ENCODE measurements around the gene SOX13. TPM values are rescaled to one million over a fixed set of nuclear protein-coding genes. Genes with fewer than 3 reads are reported as not detected.

Gene SOX13
- polyA plus RNA-seq, 3 donors: 11.2 to 32.3 (median 18.6) TPM

DNA sequence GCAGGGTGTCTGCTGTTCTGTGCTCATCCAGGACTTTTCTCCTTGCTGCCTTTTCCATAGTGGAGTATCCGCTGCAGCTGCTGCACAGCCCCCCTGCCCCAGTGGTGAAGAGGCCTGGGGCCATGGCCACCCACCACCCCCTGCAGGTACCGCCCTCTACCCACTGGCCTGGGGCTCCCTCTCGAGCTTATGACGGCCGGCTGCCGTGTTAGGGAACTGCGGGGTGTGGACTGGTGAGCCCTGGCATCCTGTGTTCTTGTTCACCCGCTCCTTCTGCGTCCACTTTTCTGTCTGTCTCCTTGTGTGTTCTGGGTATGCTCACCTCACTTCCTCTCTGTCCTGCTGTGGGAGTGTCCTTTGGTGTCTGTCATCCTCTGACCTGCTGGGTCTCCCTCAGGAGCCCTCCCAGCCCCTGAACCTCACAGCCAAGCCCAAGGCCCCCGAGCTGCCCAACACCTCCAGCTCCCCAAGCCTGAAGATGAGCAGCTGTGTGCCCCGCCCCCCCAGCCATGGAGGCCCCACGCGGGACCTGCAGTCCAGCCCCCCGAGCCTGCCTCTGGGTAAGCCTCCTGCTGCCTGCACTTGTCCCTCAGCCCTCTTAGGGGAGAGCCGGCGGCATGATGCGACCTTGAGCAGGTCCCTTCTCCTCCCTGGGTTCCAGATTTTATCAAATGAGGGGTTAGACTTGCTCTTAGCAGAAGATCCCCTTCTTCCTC is 49.1 kb downstream of the SOX13 start:
- 88 to 95% (median 93%) methylated on average over 17 of the region's 17 CpGs for WGBS, 3 donors
- H3K27ac ChIP-seq (ENCODE audit: low read depth, low read length): no peak overlapping the region

DNA sequence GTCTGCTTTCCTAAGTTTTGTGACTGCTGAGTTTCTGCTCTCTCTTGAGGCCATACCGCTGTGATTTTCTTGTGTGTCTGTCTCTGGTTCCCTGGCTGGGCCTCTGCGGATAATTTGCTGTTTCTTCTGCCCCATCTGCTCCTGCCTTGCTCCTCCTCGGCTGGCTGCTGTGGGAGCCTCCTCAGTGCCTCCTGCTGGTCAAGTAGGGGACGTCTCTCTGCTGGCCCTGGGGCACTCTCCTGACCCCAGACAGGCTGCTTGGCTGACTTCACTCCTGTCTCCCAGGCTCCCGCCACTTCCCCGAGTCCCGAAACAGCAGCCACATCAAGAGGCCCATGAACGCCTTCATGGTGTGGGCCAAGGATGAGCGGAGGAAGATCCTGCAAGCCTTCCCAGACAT is 50.5 kb downstream of the SOX13 start:
- H3K27ac ChIP-seq (ENCODE audit: low read depth, low read length): no peak overlapping the region
- WGBS, 3 donors: 74 to 79% (median 75%) methylated on average over 9 of the region's 9 CpGs

DNA sequence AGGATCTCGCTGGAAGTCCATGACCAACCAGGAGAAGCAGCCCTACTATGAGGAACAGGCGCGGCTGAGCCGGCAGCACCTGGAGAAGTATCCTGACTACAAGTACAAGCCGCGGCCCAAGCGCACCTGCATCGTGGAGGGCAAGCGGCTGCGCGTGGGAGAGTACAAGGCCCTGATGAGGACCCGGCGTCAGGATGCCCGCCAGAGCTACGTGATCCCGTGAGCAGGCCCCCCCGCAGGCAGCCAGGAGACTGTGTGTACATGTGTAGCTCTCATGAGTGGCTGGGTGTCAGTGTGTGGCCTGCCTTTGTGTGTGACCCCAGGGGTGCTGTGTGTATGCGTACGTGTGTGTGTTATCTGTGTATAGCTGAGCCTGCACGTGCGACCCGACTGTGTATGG is 51.7 kb downstream of the SOX13 start:
- no peak overlapping the region for H3K27ac ChIP-seq (ENCODE audit: low read depth, low read length)
- whole genome bisulfite sequencing, 3 donors: 94% methylated on average over 22 of the region's 22 CpGs

DNA sequence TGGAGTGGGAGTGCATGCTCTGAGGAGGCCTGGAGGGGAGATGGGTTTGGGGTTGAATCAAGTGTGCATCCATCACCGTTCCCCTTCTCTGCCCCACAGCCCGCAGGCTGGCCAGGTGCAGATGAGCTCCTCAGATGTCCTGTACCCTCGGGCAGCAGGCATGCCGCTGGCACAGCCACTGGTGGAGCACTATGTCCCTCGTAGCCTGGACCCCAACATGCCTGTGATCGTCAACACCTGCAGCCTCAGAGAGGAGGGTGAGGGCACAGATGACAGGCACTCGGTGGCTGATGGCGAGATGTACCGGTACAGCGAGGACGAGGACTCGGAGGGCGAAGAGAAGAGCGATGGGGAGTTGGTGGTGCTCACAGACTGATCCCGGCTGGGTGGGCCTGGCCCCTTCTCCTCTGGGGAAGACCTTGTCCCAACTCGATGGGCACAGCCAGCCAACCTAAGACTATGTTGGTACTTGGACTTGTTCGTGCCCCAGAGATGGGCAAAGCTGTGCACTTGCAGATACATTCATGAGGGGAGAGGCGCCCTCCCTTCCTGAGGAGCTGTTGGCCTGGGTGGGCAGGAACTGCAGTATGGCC is 52.9 kb downstream of the SOX13 start:
- H3K27ac ChIP-seq (ENCODE audit: low read depth, low read length): no peak overlapping the region
- WGBS, 3 donors: 89 to 94% (median 92%) methylated on average over 18 of the region's 18 CpGs

DNA sequence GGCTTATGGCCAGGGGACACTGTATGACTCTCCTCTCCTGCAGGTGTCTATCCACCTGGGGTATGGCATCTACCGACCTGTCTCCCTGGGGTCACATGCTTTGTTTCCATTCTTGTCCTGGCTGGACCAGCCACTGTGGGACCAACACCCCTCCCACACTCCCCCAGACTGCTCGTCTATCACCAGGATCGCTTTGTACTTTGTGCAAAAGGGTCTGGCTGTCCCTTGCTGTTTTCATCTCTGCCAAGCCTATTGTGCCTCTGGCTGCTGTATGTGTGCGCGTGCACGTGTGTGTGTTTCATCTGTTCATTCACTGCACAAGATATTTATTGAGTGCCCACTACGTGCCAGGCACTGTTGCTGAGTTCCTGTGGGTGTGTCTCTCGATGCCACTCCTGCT is 53.5 kb downstream of the SOX13 start:
- WGBS, 3 donors: 76 to 80% (median 79%) methylated on average over 8 of the region's 8 CpGs
- no peak overlapping the region for H3K27ac ChIP-seq (ENCODE audit: low read depth, low read length)

DNA sequence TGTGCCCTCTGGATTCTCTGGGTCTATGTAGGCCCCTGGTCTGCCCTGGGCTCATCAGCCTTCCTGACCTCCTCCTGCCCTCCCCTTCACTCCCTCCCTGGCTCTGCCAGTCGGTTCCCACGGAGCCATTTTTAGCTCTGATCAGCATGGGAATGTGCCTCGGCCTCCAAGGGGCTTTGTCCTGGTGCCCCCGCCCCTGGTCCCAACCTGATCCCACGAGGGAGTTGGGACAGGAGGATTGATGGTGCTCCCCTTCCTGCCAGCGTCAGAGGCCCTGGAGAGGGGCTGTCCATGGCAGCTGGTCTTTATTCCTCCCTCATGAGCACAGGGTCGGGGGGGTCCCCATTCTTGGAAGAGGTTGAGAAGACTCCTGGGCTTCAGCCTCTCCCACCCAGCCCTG is 54.0 kb downstream of the SOX13 start:
- 42 to 52% (median 48%) methylated on average over 7 of the region's 7 CpGs for whole genome bisulfite sequencing, 3 donors
- no peak overlapping the region for H3K27ac ChIP-seq (ENCODE audit: low read depth, low read length)

DNA sequence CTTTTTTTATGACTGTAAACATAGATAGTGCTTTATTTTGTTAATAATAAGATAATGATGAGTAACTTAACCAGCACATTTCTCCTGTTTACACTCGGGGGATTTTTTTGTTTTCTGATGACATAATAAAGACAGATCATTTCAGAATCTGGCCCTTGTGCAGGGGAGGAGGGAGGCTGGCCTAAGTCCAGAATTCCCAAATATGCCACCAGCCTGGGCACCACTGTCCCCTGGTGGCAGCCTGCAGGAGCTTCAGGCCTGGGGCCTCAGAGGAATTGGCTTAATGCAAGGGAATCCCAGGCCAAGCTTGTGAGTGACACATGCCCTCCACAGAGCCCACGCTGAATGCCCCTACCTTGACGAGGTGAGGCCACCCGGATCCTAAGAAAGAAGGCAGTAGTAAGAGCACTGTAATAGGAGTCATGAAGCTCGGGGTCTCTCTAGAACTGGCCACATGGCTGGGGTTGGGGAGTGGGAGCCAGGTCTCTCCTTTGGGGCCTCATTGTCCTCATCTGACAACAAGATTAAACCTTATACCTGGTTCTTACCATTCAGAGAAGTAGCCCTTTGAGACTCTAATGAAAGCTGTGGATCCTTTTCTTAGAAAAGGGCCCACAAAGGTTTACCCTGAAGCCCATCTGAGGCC is 54.8 kb downstream of the SOX13 start:
- WGBS, 3 donors: 26 to 43% (median 41%) methylated on average over 5 of the region's 5 CpGs
- H3K27ac ChIP-seq (ENCODE audit: low read depth, low read length): no peak overlapping the region

DNA sequence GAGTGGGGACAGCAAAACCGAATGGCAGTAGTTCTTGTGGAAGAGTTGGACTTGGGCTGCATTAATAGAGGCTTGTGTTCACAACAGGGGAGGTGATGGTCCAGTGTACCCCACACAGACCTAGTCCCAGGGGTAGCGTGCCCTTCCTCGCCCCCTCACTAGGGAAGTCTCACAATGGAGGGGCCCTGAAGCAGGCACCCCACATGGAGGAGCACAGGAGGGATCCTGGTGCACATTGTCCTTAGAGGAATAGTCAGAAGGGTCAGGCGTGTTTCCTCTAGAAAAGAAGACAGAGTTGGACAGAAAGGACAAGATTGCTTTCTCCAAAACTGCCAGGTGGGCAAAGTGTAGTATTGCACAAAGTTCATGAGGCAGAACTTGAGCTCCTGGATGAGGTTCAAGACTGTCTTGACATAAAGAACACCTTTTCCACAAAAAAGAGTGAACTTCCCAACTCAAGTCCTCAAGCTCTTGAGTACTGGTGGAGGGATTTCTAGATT is 55.6 kb downstream of the SOX13 start:
- no peak overlapping the region for H3K27ac ChIP-seq (ENCODE audit: low read depth, low read length)
- WGBS, 3 donors: 67 to 83% (median 81%) methylated on average over 4 of the region's 4 CpGs

DNA sequence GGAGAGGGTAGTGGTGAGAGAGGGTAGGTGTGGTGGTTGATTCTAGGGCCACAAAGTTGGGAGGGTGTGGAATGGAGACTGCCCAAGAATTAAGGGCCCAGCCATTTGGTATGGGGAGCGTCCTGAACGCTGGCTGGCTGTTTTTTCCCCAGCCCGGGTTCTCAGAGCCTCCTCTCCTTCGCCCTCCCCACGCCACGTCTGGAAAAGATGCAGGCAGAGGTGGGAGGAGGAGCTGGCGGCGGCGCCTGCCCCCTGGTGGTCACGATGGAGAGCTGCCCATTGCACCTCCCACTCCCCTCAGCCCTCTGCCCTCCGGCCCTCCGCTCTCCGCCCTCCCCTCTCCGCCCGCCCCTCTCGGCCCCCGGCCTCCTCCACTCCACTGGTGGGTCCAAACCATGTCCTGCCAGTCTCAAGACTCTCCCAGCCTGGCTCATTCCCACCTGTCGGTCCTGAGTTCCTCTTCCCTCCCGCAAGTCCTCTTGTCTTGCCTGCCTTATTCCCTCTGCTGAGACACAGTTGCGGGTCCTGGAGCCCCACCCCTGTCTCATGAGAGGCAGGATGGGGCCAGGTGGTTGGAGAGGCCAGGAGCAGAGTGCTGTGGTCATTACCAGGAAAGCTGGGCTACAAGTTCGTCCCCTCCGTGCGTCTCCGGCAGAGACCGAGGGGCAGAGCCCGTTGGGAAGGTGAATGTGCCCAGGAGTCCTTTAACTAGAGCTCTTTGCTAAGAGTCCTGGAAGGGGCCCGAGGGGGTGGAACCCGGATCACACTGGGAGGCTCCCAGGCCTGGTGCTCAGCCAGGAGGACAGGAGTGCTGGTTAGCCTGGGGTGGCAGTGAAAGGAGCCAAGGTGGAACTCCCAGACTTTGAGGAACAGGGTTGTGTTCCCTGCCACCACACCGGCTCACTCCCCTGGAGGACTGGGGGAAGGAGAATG is 56.3 kb downstream of the SOX13 start:
- no peak overlapping the region for H3K27ac ChIP-seq (ENCODE audit: low read depth, low read length)
- WGBS, 3 donors: 16 to 25% (median 21%) methylated on average over 21 to 29 of the region's 29 CpGs

DNA sequence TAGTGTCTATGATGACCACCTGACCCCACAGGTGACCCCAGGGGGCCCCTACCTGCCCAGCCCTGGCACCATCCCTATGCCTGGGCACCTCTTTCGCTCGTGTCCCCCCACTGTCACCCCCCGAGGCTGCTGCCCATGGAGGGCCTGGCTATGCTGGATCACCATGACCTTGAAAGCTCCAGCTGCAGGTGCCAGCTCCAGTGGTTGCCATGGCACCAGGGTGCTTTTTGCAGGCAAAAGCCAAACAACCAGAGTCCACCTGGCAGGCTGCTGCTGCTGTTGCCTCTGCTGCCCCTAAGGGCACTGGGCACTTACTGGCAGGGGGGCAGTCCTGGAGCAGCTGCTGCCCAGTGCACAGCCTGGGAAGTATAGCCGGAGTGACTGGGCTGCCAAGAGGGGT is 57.3 kb downstream of the SOX13 start:
- 20 to 80% (median 66%) methylated on average over 4 of the region's 4 CpGs for WGBS, 3 donors
- H3K27ac ChIP-seq (ENCODE audit: low read depth, low read length): no peak overlapping the region

DNA sequence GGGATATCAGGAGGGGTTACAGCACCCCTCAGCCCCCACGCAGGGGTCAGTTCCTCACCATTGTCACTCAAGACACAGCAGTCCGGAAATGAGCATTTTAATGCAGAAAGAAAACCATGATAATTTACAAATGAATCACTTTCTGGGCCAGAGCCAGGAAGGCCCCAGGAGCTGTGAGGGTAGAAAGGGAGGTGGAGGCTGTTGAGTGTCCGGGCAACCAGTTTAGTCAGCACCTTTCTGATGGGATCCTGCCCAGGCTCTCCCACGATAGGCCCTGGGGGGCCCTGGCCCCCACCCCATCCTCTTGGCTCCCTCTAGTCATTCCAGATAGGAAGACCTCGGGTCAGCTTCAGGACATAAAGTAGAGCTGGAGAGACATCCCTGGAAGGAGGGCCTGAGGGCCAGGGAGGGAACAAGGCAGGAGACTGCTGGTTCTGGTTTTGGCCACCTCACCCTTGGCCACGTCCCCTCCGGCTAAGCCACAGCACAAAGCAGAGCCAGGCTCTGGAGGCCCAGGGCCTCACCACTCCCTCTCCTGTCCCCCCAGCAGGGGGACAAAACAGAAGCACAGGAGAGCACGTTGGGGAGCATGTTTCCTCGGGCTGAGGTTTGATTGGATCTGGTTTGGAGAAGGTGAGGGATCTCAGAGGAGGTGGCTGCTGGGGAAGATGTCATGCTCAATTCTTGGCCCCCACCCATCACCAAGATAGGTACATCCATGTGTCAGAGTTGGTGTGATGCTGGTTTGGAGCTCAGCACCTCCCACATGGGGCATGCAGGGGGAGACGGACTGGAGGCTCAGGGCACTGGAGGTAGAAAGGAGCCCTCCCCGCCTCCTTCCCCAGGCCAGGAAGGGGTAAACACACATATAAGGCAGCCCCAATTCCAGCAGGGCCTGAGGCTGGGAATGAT is 58.3 kb downstream of the SOX13 start:
- no peak overlapping the region for H3K27ac ChIP-seq (ENCODE audit: low read depth, low read length)
- 52 to 58% (median 56%) methylated on average over 11 of the region's 11 CpGs for WGBS, 3 donors

DNA sequence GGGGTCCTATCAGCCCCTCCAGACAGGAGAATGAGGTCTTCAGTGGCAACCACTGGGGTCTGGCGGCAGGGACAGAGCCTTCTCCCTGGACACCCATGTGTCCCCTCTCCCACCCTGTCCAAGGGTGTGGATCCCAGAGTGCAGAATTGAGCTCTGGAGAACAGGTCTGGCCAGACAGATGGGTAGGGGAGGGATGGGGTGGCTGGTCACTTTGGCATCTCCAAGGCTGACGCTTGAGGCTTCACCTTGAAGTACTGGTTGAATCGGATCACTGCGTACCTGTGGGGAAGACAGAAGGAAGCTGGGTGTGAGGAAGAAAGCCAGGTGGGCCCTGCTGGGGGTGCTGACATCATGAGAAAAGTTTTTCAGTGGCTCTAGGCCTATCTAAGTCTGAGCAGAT is 59.1 kb downstream of the SOX13 start:
- no peak overlapping the region for H3K27ac ChIP-seq (ENCODE audit: low read depth, low read length)
- 85 to 94% (median 91%) methylated on average over 4 of the region's 4 CpGs for WGBS, 3 donors

DNA sequence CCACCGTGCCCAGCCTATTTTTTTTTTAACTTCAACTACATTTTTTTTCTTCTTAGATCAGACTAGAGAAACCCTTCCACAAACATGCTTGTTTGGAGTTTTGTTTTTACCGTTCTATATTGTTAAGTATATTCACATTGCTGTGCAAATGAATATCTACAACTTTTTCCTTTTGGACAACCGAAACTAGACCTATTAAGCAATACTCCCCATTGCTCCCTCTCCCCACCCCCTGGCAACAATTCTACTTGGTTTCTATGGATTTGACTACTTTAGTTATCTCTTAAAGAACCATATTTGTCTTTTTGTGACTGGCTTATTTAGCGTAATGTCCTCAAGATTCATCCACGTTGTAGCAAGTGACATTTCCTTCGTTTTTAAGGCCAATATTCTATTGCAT is 59.8 kb downstream of the SOX13 start:
- WGBS, 3 donors: 71 to 83% (median 73%) methylated on average over 6 of the region's 6 CpGs
- H3K27ac ChIP-seq (ENCODE audit: low read depth, low read length): no peak overlapping the region

DNA sequence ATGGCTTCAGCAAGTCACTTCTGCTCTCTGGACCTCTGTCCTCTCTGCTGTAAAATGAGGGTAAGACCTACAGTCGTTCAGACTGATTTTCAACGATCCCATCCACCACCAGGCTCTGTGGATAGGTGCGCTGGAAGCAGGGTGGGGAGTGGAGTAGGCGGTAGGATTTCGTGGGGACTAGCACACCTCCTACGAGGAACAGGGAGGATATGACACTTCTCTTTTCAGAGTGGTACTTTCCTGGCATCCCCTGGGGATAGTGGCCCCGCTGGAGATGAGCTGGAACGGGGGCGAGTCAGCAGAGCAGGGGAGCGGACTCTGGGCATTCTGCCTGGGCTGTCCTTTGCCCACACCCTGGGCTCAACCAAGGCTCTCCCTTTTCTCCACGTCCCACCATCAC is 61.2 kb downstream of the SOX13 start:
- H3K27ac ChIP-seq (ENCODE audit: low read depth, low read length): no peak overlapping the region
- WGBS, 3 donors: 73 to 94% (median 88%) methylated on average over 11 of the region's 11 CpGs

DNA sequence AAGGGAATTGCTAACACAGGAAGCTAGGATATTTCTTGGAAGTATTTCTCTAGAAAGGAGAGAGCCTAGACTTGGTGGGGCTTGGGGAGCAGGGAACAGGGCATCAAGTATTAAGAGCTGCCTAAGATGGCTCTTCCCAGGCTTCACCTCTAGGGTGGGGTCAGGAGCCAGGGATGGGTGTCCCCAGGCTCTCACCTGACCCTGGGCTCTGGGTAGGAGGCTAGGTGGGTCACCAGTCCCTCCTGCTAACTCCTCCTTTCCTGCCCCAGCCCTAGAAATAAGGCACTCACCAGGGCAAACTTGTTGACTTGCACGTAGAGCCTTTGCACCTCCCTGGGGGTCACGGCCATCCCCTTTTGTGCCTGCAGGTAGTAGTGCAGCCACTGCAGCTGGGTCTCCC is 63.9 kb downstream of the SOX13 start:
- 75 to 90% (median 85%) methylated on average over 2 of the region's 2 CpGs for WGBS, 3 donors
- no peak overlapping the region for H3K27ac ChIP-seq (ENCODE audit: low read depth, low read length)

DNA sequence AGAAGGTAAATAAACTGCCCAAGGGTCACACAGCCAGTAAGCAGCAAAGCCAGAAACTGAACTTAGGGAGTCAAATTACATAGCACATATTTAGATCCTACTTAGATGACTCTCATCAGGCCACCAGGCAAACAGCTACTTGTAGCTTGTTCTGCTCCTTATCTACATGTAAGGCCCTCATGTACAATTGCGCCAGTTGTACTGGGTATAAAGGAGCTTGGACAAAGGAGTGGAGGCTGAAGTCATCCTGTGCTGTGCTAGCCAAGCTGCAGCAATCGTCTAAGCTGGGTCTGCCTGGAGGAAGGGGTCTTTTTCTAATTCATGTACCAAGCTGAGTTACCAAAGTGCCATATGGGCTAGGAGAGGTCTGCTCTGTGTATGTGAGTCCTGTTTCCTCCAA is 66.2 kb downstream of the SOX13 start:
- WGBS, 3 donors: 79 to 94% (median 82%) methylated on average over 2 of the region's 2 CpGs
- H3K27ac ChIP-seq (ENCODE audit: low read depth, low read length): no peak overlapping the region

DNA sequence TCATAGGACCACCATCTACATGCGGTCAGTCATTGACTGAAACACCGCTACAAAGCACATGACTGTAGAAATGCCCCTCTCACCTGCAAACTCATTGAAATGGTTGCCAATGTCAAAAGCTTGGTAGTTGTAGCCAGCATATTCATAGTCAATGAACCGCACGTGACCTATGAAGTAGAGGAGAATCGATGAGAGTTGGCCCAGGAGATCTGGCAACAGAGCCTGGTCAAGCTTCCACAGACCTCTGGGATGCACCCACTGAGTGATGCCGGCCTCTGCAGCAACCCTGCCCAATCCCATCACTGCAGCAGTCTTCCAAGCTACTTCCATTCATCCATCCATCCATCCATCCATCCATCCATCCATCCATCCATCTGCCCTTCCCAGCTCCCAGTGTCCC is 67.0 kb downstream of the SOX13 start:
- 96 to 97% (median 97%) methylated on average over 6 of the region's 6 CpGs for WGBS, 3 donors
- no peak overlapping the region for H3K27ac ChIP-seq (ENCODE audit: low read depth, low read length)

DNA sequence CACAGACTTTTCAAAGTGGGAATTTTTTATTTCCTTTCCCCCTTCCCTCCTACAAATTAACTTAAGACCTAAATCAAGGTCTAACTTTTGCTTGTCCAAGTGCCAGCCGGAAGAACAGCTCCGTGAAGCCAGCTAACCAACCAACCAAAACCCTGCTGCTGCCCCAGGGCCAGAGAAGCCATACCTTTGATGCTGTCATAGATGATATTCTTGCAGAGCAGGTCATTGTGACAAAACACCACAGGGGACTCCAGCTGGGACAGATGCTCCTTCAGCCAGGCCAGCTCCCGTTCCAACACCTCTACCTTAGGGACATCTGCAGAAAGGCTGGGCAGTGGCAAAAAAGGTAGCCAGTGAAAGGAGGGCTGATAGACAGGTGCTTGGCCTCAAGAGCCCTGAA is 68.2 kb downstream of the SOX13 start:
- 92 to 100% (median 93%) methylated on average over 3 of the region's 3 CpGs for WGBS, 3 donors
- H3K27ac ChIP-seq (ENCODE audit: low read depth, low read length): no peak overlapping the region
